PC-9 (cell line): ENCODE measurements around the gene PPFIA4. TPM values are rescaled to one million over a fixed set of nuclear protein-coding genes. Genes with fewer than 3 reads are reported as not detected.
A peak's percentile ranks its signal among the peaks of the same experiment; 100 is the strongest.

ENCODE experiments used
- Bru-seq: library from RNA; stranded (reverse); fragments of 400-500 nt; gene quantifications from one replicate; lab custom pipeline; 2021; lab: Mats Ljungman, UMichigan
- BruChase-seq, 2 experiments: library from RNA; stranded (reverse); fragments of 400-500 nt; gene quantifications; one replicate each; lab custom pipeline; 2021; lab: Mats Ljungman, UMichigan
- BruUV-seq: library from RNA; stranded (reverse); fragments of 400-500 nt; replicated peaks from 2 replicates; lab custom pipeline; 2021; lab: Mats Ljungman, UMichigan
- CTCF ChIA-PET: fragments of 300-600 bp; sonication (Branson Sonifier 250); formaldehyde crosslinking; loops from one replicate; lab custom pipeline; 2022; ENCODE audit warnings: antibody characterized with exemption; lab: Charles Lee
- POLR2A ChIA-PET: fragments of 300-600 bp; sonication (Branson Sonifier 250); formaldehyde crosslinking; loops from one replicate; lab custom pipeline; 2022; ENCODE audit warnings: antibody characterized with exemption; ENCODE audit not compliant: unreplicated experiment; lab: Charles Lee
- DNase-seq, 2 experiments: peaks; one replicate each; pipeline versions ENCODE4 v3.0.0 to v3.0.0-alpha.2; 2015 to 2022; ENCODE audit warnings: mixed read lengths in 1 of 2
- H2AFZ ChIP-seq: fragments of 200-600 bp; sonication (generic); 2 replicates; pipeline ENCODE4 v1.8.1; 2017; ENCODE audit warnings: antibody characterized with exemption
- H3F3A ChIP-seq: fragments of 200-600 bp; sonication (generic); 2 replicates; pipeline ENCODE4 v1.8.1; 2017; ENCODE audit warnings: antibody characterized with exemption, mild to moderate bottlenecking, low read depth; ENCODE audit not compliant: insufficient read depth
- H3K27ac ChIP-seq: fragments of 200-600 bp; sonication (generic); 2 replicates; pipeline ENCODE4 v1.6.1; 2016; ENCODE audit warnings: mixed run types
- H3K27me3 ChIP-seq: fragments of 200-600 bp; sonication (generic); 2 replicates; pipeline ENCODE4 v1.6.1; 2016; ENCODE audit warnings: low read depth, mixed run types; ENCODE audit not compliant: insufficient read depth
- H3K36me3 ChIP-seq: fragments of 200-600 bp; sonication (generic); 2 replicates; pipeline ENCODE4 v1.6.1; 2016; ENCODE audit warnings: low read depth, mixed run types
- H3K4me1 ChIP-seq: fragments of 200-600 bp; sonication (generic); replicated peaks from 2 replicates; pipeline ENCODE4 v1.6.1; 2016; ENCODE audit warnings: mixed run types; ENCODE audit not compliant: insufficient read depth
- H3K4me2 ChIP-seq: fragments of 200-600 bp; sonication (generic); 2 replicates; pipeline ENCODE4 v1.6.1; 2017; ENCODE audit warnings: mixed run types
- H3K4me3 ChIP-seq: fragments of 200-600 bp; sonication (generic); 2 replicates; pipeline ENCODE4 v1.6.1; 2016; ENCODE audit warnings: mixed run types
- H3K79me2 ChIP-seq: fragments of 200-600 bp; sonication (generic); 2 replicates; pipeline ENCODE4 v1.6.1; 2017; ENCODE audit warnings: low read depth, mixed run types
- H3K9me2 ChIP-seq: fragments of 200-600 bp; sonication (generic); 2 replicates; pipeline ENCODE4 v1.8.1; 2017; ENCODE audit warnings: mild to moderate bottlenecking; ENCODE audit not compliant: insufficient read depth
- H3K9me3 ChIP-seq: fragments of 200-600 bp; sonication (generic); 2 replicates; pipeline ENCODE4 v1.8.1; 2016; ENCODE audit warnings: low read depth; ENCODE audit not compliant: insufficient read depth
- H4K20me1 ChIP-seq: fragments of 200-600 bp; sonication (generic); 2 replicates; pipeline ENCODE4 v1.8.1; 2017; ENCODE audit not compliant: insufficient read depth
- EZH2 ChIP-seq: fragments of 200-600 bp; sonication (generic); IDR thresholded peaks from 2 replicates; pipeline ENCODE4 v1.8.0; 2017; ENCODE audit warnings: antibody characterized with exemption, low read depth
- intact Hi-C: fragments of 100-400 bp; cut with micrococcal nuclease; formaldehyde crosslinking; loops from one replicate; pipeline ENCODE4 v1.10.0; 2022; ENCODE audit not compliant: unreplicated experiment
- long read RNA-seq: library from polyadenylated mRNA; stranded (forward); transcript quantifications from one replicate; pipeline ENCODE4 v2.0.0, GENCODE V29; 2022
- total RNA-seq: library from RNA; stranded (reverse); gene quantifications from 2 replicates; pipeline ENCODE4 v1.2.3, GENCODE V29; 2021
- TF ChIP-seq, protein P1 (sequence below): fragments of 200-600 bp; sonication (generic); conservative IDR thresholded peaks from 2 replicates; pipeline ENCODE4 v1.6.1; 2017; ENCODE audit warnings: mixed run types, antibody characterized with exemption, mild to moderate bottlenecking, moderate library complexity

PPFIA4 gene
- total RNA-seq: 1.2 and 5.0 TPM in 2 replicates
- percentile 25 among the genes with signal in this experiment for Bru-seq, nascent RNA
- percentile 35 among the genes with signal in this experiment for BruChase-seq, experiment 1, labeled RNA remaining after a 2-hour chase
- percentile 26 among the genes with signal in this experiment for BruChase-seq, experiment 2, labeled RNA remaining after a 6-hour chase
- long read RNA-seq, partial matches to known transcripts: 0 of 1 reads
- long read RNA-seq, other reads (novel, unspliced or antisense): 1 of 1 reads

DNA sequence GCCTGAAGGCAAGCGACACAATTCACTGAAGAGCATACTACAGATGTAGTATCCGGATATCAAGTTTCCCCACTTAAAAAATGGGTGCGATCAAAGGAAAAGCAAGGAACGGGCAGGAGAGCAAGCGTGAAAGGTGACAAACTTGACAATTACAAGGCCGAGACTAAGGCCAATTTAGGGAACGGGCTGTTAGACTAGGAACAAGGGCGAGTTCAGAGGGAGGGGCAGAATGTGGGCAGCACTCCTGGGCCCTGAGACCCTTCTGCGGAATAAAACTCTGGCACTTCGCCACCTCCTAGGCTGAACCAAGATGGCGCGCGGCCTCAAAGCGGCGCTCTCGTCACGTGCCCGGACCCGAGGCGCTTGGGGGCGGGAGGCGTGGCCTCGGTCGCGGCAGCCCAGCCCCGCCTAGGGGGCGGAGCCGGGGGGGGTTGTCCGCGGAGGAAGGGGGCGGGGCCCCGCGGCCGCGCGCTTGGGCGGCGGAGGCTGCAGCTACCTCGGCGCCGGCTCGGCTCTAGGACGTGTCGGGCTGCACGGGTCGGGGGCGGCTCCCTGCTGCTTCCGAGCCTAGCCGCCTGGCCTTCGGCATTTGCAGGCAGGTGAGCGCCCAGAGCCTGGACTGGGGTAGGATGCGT lies at the start of gene PPFIA4:
Gene PPFIA4 (plus strand): TSS at position 461 of the 635 bp plus-strand sequence. CDS start 12,518 bp downstream, outside the sequence.
- intact Hi-C loops: no loop called here

DNA sequence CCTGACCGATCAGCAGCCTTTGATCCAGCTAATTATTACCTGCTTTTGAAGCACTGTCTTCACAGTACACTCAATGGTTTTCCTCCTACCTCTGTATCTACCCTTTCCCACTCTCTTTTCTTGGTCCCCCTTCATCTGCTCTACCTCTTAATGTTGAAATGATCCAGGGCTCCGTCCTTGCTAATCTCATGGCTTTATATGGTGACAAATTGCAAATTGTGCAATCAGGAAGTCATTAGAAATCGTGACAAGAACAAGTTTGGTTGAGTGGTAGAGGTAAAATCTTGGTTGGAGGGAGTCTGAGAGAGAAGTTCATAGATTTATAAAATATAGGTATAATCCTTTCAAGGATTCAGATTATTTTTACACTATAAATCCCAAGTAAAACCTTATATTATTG lies 49.7 kb upstream of the PPFIA4 start:
- no peak for DNase-seq

More for the DNA sequence above, at the start of gene PPFIA4:
- BruUV-seq: no TSS peak
- Histone ChIP-seq H3K4me2 (peak within 1 kb of the TSS; percentile 93), H3K79me2 (no peaks in the 10 kb centered on the region), H3K36me3 (peaks cover 14% of the 10 kb centered on the region), H3F3A (peaks cover 37% of the 10 kb centered on the region), H3K4me3 (peak within 1 kb of the TSS; percentile 60), H3K27me3 (no peaks in the 10 kb centered on the region), H2AFZ (peak within 1 kb of the TSS; percentile 89), H3K4me1 (peaks cover 5% of the 10 kb centered on the region), H4K20me1 (no peaks in the 10 kb centered on the region), H3K9me3 (no peaks in the 10 kb centered on the region), H3K27ac (no peak within 1 kb of the TSS), H3K9me2 (no peaks in the 10 kb centered on the region)
- no peak for TF ChIP-seq EZH2
- TF ChIP-seq, protein P1, sequence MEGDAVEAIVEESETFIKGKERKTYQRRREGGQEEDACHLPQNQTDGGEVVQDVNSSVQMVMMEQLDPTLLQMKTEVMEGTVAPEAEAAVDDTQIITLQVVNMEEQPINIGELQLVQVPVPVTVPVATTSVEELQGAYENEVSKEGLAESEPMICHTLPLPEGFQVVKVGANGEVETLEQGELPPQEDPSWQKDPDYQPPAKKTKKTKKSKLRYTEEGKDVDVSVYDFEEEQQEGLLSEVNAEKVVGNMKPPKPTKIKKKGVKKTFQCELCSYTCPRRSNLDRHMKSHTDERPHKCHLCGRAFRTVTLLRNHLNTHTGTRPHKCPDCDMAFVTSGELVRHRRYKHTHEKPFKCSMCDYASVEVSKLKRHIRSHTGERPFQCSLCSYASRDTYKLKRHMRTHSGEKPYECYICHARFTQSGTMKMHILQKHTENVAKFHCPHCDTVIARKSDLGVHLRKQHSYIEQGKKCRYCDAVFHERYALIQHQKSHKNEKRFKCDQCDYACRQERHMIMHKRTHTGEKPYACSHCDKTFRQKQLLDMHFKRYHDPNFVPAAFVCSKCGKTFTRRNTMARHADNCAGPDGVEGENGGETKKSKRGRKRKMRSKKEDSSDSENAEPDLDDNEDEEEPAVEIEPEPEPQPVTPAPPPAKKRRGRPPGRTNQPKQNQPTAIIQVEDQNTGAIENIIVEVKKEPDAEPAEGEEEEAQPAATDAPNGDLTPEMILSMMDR: no peak
- DNase-seq: peak; percentile 47 to 84
- POLR2A ChIA-PET: interaction anchor here (0.7 kb wide), 1 partner anchor 228 kb away, joined by 3 read pairs; no protein-coding TSS in a partner anchor
- CTCF ChIA-PET: interaction anchor here (0.6 kb wide), 1 partner anchor 276 kb away, joined by 14 read pairs; no protein-coding TSS in a partner anchor

DNA sequence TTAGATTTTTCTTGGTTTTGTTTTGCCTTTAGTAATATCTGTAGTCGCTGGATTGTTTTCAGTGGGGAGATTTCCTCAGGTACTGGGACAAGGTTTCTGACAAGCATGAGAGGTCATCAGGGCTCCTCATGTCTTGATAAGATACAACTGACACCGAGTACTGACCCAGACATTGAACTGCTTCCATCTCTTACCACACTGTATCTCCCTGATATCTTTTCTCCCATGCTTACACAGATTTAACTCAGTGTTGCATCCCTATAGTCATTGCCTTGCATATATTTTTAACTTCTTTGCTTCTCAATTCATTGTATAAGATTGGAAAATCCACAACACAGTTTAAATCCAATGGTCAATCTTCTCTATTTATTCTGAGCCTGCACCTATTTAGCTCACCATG lies 46.8 kb upstream of the PPFIA4 start:
- BruUV-seq: no TSS peak
- Histone ChIP-seq H3K4me2 (no peak overlapping the region), H2AFZ (no peak overlapping the region), H3K79me2 (no peaks in the 10 kb centered on the region), H4K20me1 (no peaks in the 10 kb centered on the region), H3K27me3 (0 out of 2 replicates have a peak, but pooled peaks cover under 1% of the 10 kb centered on the region), H3F3A (peaks cover 4% of the 10 kb centered on the region; the same call in 1 of the 2 replicates), H3K4me3 (no peak overlapping the region), H3K36me3 (no peaks in the 10 kb centered on the region), H3K27ac (no peak overlapping the region), H3K9me2 (no peaks in the 10 kb centered on the region), H3K4me1 (peaks cover 6% of the 10 kb centered on the region; the same call in 1 of the 2 replicates), H3K9me3 (no peaks in the 10 kb centered on the region)
- intact Hi-C loops: no loop called here
- TF ChIP-seq EZH2: no peak
- TF ChIP-seq, protein P1: no peak
- ChIA-PET CTCF (interaction anchor here (0.6 kb wide), 1 partner anchor 39 kb away, joined by 3 read pairs; no protein-coding TSS in a partner anchor), POLR2A (no interaction called here)
- DNase-seq: no peak

More for the DNA sequence above, 49.7 kb upstream of the PPFIA4 start:
- TF ChIP-seq, protein P1: no peak
- no peak for TF ChIP-seq EZH2
- Histone ChIP-seq H3F3A (no peaks in the 10 kb centered on the region), H3K79me2 (no peaks in the 10 kb centered on the region), H3K4me1 (no peaks in the 10 kb centered on the region), H3K27ac (no peak overlapping the region), H3K4me3 (no peak overlapping the region), H3K4me2 (peak overlapping the region; percentile 33; the same call in 1 of the 2 replicates), H2AFZ (no peak overlapping the region), H3K27me3 (peaks cover 4% of the 10 kb centered on the region; the same call in 1 of the 2 replicates), H3K9me2 (no peaks in the 10 kb centered on the region), H4K20me1 (no peaks in the 10 kb centered on the region), H3K9me3 (no peaks in the 10 kb centered on the region), H3K36me3 (no peaks in the 10 kb centered on the region)
- BruUV-seq: no TSS peak
- POLR2A ChIA-PET: no interaction called here
- CTCF ChIA-PET: no interaction called here
- intact Hi-C loops: no loop called here
